IPS-20b (cell line): ENCODE data around the gene CAP2.
"Not testable (repeated sequence)": the region's sequence is repeated elsewhere in the genome, so short reads cannot be mapped to it uniquely, and the experiment has no call there.

Experiments
- H3K27ac ChIP-seq: one replicate; pipeline ENCODE4 v1.5.1; 2013; ENCODE audit warnings: low read length
- H3K27me3 ChIP-seq: 2 replicates; pipeline ENCODE4 v1.6.1; 2013; ENCODE audit warnings: mild to moderate bottlenecking, low read length, inconsistent platforms; ENCODE audit not compliant: insufficient read depth
- H3K36me3 ChIP-seq: 2 replicates; pipeline ENCODE4 v1.6.1; 2013; ENCODE audit warnings: low read depth, mild to moderate bottlenecking, inconsistent platforms, low read length, moderate library complexity; ENCODE audit not compliant: insufficient read depth
- H3K4me1 ChIP-seq: 2 replicates; pipeline ENCODE4 v1.6.1; 2013; ENCODE audit warnings: mild to moderate bottlenecking, control low read depth, inconsistent platforms, low read length, moderate library complexity; ENCODE audit not compliant: insufficient read depth
- H3K4me3 ChIP-seq: 2 replicates; pipeline ENCODE4 v1.5.1; 2013; ENCODE audit warnings: mild to moderate bottlenecking, low read length, inconsistent platforms
- H3K9ac ChIP-seq: 2 replicates; pipeline ENCODE4 v1.6.1; 2013; ENCODE audit warnings: low read depth, mild to moderate bottlenecking, inconsistent platforms, low read length, moderate library complexity
- H3K9me3 ChIP-seq: 2 replicates; pipeline ENCODE4 v1.6.1; 2013; ENCODE audit warnings: mild to moderate bottlenecking, low read depth, low read length, inconsistent platforms; ENCODE audit not compliant: insufficient read depth

Gene CAP2

GRCh38 chr6:17421406-17421805 lies 28.0 kb downstream of the CAP2 start:
- no peaks in the 10 kb centered on the region for H3K27me3 ChIP-seq
- no peak overlapping the region for H3K9ac ChIP-seq
- no peaks in the 10 kb centered on the region for H3K9me3 ChIP-seq
- H3K4me1 ChIP-seq = peaks cover 19% of the 10 kb centered on the region
- no peaks in the 10 kb centered on the region; the same call in 1 of the 2 replicates for H3K36me3 ChIP-seq
- no peak overlapping the region for H3K27ac ChIP-seq
- no peak overlapping the region for H3K4me3 ChIP-seq

- Histone ChIP-seq H3K4me1 (peaks cover 11% of the 10 kb centered on the region), H3K4me3 (no peak overlapping the region), H3K36me3 (peaks cover 14% of the 10 kb centered on the region), H3K9me3 (no peaks in the 10 kb centered on the region), H3K9ac (no peak overlapping the region), H3K27me3 (no peaks in the 10 kb centered on the region), H3K27ac (no peak overlapping the region)
Measured at GRCh38 chr6:17423026-17423425, 29.6 kb downstream of the CAP2 start.

DNA sequence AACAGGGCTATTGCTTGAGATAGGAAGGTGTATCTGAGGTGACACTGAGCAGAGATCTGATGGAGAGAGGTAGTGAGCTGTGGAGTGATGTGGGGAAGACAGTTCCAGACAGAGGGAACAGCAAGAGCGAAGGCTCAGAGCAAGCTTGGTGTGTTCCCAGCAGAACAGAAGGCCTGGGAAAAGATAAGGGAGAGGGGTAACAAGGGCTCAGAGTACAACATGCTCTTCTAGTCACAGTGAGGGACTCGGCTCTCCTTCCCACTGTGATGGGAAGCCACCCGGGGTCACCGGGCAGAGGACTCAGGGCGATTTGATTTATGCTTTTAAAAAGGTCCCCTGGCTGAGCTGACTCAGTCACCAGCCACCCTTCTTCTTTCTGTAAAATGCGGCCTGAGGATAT lies 33.7 kb downstream of the CAP2 start:
- no peak overlapping the region for H3K27ac ChIP-seq
- no peak overlapping the region for H3K4me3 ChIP-seq
- H3K4me1 ChIP-seq = peaks cover 4% of the 10 kb centered on the region; the same call in 1 of the 2 replicates
- H3K9ac ChIP-seq = no peak overlapping the region
- no peaks in the 10 kb centered on the region for H3K9me3 ChIP-seq
- no peaks in the 10 kb centered on the region for H3K27me3 ChIP-seq
- H3K36me3 ChIP-seq = peaks cover 29% of the 10 kb centered on the region

DNA sequence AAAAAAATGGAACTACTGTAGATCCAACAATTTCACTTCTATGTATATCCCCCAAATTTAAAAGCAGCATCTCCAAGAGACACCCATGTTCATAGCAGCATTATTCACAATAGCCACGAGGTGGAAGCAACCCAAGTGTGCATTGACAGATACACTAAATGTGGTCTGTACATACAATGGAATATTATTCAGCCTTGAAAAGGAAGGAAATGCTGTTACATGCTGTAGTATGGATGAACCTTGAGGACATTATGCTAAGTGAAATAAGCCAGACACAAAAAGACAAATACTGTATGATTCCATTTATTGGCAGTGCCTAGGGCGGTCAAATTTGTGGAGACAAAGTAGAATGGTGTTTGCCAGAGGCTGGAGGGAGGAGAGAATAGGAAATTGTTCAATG lies 34.2 kb downstream of the CAP2 start:
- no peak overlapping the region for H3K9ac ChIP-seq
- H3K36me3 ChIP-seq = peaks cover 29% of the 10 kb centered on the region

GRCh38 chr6:17428595-17429120 lies 35.3 kb downstream of the CAP2 start:
- not testable (repeated sequence) for H3K4me1 ChIP-seq, H3K9ac ChIP-seq, H3K4me3 ChIP-seq, H3K9me3 ChIP-seq, H3K27ac ChIP-seq, H3K27me3 ChIP-seq
- H3K36me3 ChIP-seq = peaks cover 29% of the 10 kb centered on the region

More for the DNA sequence above, 34.2 kb downstream of the CAP2 start:
- Histone ChIP-seq H3K9me3 (no peaks in the 10 kb centered on the region), H3K4me1 (peaks cover 4% of the 10 kb centered on the region; the same call in 1 of the 2 replicates), H3K27me3 (no peaks in the 10 kb centered on the region), H3K27ac (no peak overlapping the region), H3K4me3 (no peak overlapping the region)

GRCh38 chr6:17429383-17430061 lies 36.1 kb downstream of the CAP2 start:
- H3K27ac ChIP-seq = no peak overlapping the region
- no peaks in the 10 kb centered on the region for H3K9me3 ChIP-seq
- peaks cover 4% of the 10 kb centered on the region; the same call in 1 of the 2 replicates for H3K4me1 ChIP-seq
- no peaks in the 10 kb centered on the region for H3K27me3 ChIP-seq
- H3K36me3 ChIP-seq = peaks cover 29% of the 10 kb centered on the region
- no peak overlapping the region for H3K4me3 ChIP-seq
- no peak overlapping the region for H3K9ac ChIP-seq

- no peak overlapping the region for H3K27ac ChIP-seq
- no peak overlapping the region for H3K4me3 ChIP-seq
- no peak overlapping the region for H3K9ac ChIP-seq
- peaks cover 4% of the 10 kb centered on the region; the same call in 1 of the 2 replicates for H3K4me1 ChIP-seq
- H3K27me3 ChIP-seq = no peaks in the 10 kb centered on the region
- peaks cover 29% of the 10 kb centered on the region for H3K36me3 ChIP-seq
- H3K9me3 ChIP-seq = no peaks in the 10 kb centered on the region
Measured at GRCh38 chr6:17431581-17431980, 38.2 kb downstream of the CAP2 start.

- no peaks in the 10 kb centered on the region; the same call in 1 of the 2 replicates for H3K9me3 ChIP-seq
- peaks cover 22% of the 10 kb centered on the region for H3K36me3 ChIP-seq
- no peak overlapping the region for H3K27ac ChIP-seq
- no peak overlapping the region for H3K9ac ChIP-seq
- no peak overlapping the region for H3K4me3 ChIP-seq
- no peaks in the 10 kb centered on the region for H3K27me3 ChIP-seq
- peaks cover 4% of the 10 kb centered on the region; the same call in 1 of the 2 replicates for H3K4me1 ChIP-seq
Measured at GRCh38 chr6:17432356-17432755, 39.0 kb downstream of the CAP2 start.

GRCh38 chr6:17439243-17439993 lies 46.0 kb downstream of the CAP2 start:
- Histone ChIP-seq H3K27ac (no peak overlapping the region), H3K9me3 (no peaks in the 10 kb centered on the region; the same call in 1 of the 2 replicates), H3K36me3 (no peaks in the 10 kb centered on the region), H3K4me1 (no peaks in the 10 kb centered on the region), H3K9ac (no peak overlapping the region), H3K27me3 (no peaks in the 10 kb centered on the region), H3K4me3 (no peak overlapping the region)

GRCh38 chr6:17440811-17441210 lies 47.4 kb downstream of the CAP2 start:
- H3K4me1 ChIP-seq, H3K9ac ChIP-seq, H3K36me3 ChIP-seq, H3K9me3 ChIP-seq, H3K27ac ChIP-seq, H3K27me3 ChIP-seq, H3K4me3 ChIP-seq: not testable (repeated sequence)

GRCh38 chr6:17442196-17442595 lies 48.8 kb downstream of the CAP2 start:
- H3K27me3 ChIP-seq = no peaks in the 10 kb centered on the region
- no peak overlapping the region for H3K4me3 ChIP-seq
- H3K9me3 ChIP-seq = no peaks in the 10 kb centered on the region; the same call in 1 of the 2 replicates
- no peak overlapping the region for H3K27ac ChIP-seq
- no peaks in the 10 kb centered on the region for H3K36me3 ChIP-seq
- H3K9ac ChIP-seq = no peak overlapping the region
- no peaks in the 10 kb centered on the region for H3K4me1 ChIP-seq

- no peaks in the 10 kb centered on the region for H3K27me3 ChIP-seq
Measured at GRCh38 chr6:17446713-17447112, 53.3 kb downstream of the CAP2 start.

More at GRCh38 chr6:17446713-17447112, 53.3 kb downstream of the CAP2 start:
- no peak overlapping the region for H3K27ac ChIP-seq
- H3K9ac ChIP-seq = no peak overlapping the region
- H3K9me3 ChIP-seq = no peaks in the 10 kb centered on the region
- H3K4me1 ChIP-seq = no peaks in the 10 kb centered on the region
- H3K36me3 ChIP-seq = no peaks in the 10 kb centered on the region
- no peak overlapping the region for H3K4me3 ChIP-seq
